GM19328 (cell line): ENCODE results near the gene KDM7A.
"Not testable (repeated sequence)": the region's sequence is repeated elsewhere in the genome, so short reads cannot be mapped to it uniquely, and the experiment has no call there.

Experiments
- ATAC-seq: cut with Tn5 transposase; IDR thresholded peaks from one replicate; pipeline ENCODE4 v1.9.1; 2021; ENCODE audit warnings: mild to moderate bottlenecking, moderate library complexity; ENCODE audit not compliant: unreplicated experiment

Gene KDM7A

GRCh38 chr7:140176811-140177702, at the start of gene KDM7A:
TSS of gene KDM7A (minus strand) at chr7:140176983. CDS start at chr7:140176937, 46 bp downstream.
- ATAC-seq: peak; percentile 65

- no peak for ATAC-seq
Observed at GRCh38 chr7:140225562-140226249, 48.9 kb upstream of the KDM7A start.

GRCh38 chr7:140223515-140224221, 46.9 kb upstream of the KDM7A start:
- no peak for ATAC-seq

- peak; percentile 67 for ATAC-seq
Observed at GRCh38 chr7:140222814-140223213, 46.0 kb upstream of the KDM7A start.

GRCh38 chr7:140219672-140220524, 43.1 kb upstream of the KDM7A start:
- no peak for ATAC-seq

GRCh38 chr7:140218656-140219055, 41.9 kb upstream of the KDM7A start:
- ATAC-seq: no peak

- no peak for ATAC-seq
Observed at GRCh38 chr7:140217750-140218501, 41.1 kb upstream of the KDM7A start.

- ATAC-seq: no peak
Observed at GRCh38 chr7:140215281-140215680, 38.5 kb upstream of the KDM7A start.

- ATAC-seq: no peak
Observed at GRCh38 chr7:140214075-140214684, 37.4 kb upstream of the KDM7A start.

GRCh38 chr7:140213684-140214074, 36.9 kb upstream of the KDM7A start:
- no peak for ATAC-seq

GRCh38 chr7:140212100-140212881, 35.5 kb upstream of the KDM7A start:
- ATAC-seq: peak; percentile 37

- no peak for ATAC-seq
Observed at GRCh38 chr7:140211698-140212097, 34.9 kb upstream of the KDM7A start.

GRCh38 chr7:140209866-140210609, 33.3 kb upstream of the KDM7A start:
- ATAC-seq: peak; percentile 91

- ATAC-seq: no peak
Observed at GRCh38 chr7:140206616-140207389, 30.0 kb upstream of the KDM7A start.

GRCh38 chr7:140205600-140205999, 28.8 kb upstream of the KDM7A start:
- no peak for ATAC-seq

- ATAC-seq: no peak
Observed at GRCh38 chr7:140203556-140203955, 26.8 kb upstream of the KDM7A start.

- not testable (repeated sequence) for ATAC-seq
Observed at GRCh38 chr7:140202942-140203341, 26.2 kb upstream of the KDM7A start.
